ENCODE results near the gene STARD5. TPM values are rescaled to one million over a fixed set of nuclear protein-coding genes. Genes with fewer than 3 reads are reported as not detected.

STARD5 gene
- polyA plus RNA-seq, 2 of the 4 experiments (the other 2 are of a cell fraction), result 2.1 to 2.8 TPM

- POLR2A ChIA-PET, result no interaction called here
- no peak overlapping the region for H3K4me2 ChIP-seq
- no peak for ATAC-seq
- no peak overlapping the region for H3K4me3 ChIP-seq
- peaks cover 13% of the 10 kb centered on the region; the same call in 2 of the 3 replicates for H3K4me1 ChIP-seq
- TF ChIP-seq NR3C1 (IDR thresholded peaks at IDR 0.05), result no peak
- no peak for TF ChIP-seq ZFP36 (IDR thresholded peaks at IDR 0.05; ENCODE audit: borderline replicate concordance, partially characterized antibody)
- TF ChIP-seq RCOR1 (IDR thresholded peaks at IDR 0.05; ENCODE audit: low read depth, low read length), result no peak
- TF ChIP-seq HOXB13 (CRISPR knock-in tag; IDR thresholded peaks at IDR 0.05; ENCODE audit: low read depth), result no peak
- no peaks in the 10 kb centered on the region for H3K9me3 ChIP-seq
- no peak overlapping the region for H3K27ac ChIP-seq
- 33% methylated on average over 3 of the region's 3 CpGs for WGBS (ENCODE audit: missing lambda C conversion rate)
- no peak for FAIRE-seq
- DNase-seq (ENCODE audit: low read depth in 1 of 2, low spot score in 1 of 2), result no peak
- CTCF ChIA-PET, result interaction anchor here (0.6 to 2.5 kb wide), 10 partner anchors 9 to 78 kb away, joined by 3 to 13 read pairs (median 5); no protein-coding TSS in a partner anchor
Observed at GRCh38 chr15:81337241-81337640, 13.3 kb upstream of the STARD5 start.

- no peak overlapping the region for H3K4me2 ChIP-seq
- ATAC-seq (peak; percentile 35 to 76; a peak in 3 of 6 replicates), FAIRE-seq (no peak), DNase-seq (ENCODE audit: low read depth in 1 of 2, low spot score in 1 of 2) (peak; percentile 21 to 36)
- H3K27ac ChIP-seq, result no peak overlapping the region
- ChIA-PET CTCF (interaction anchor here (0.6 to 2.5 kb wide), 8 partner anchors 10 to 77 kb away, joined by 3 to 13 read pairs (median 6); no protein-coding TSS in a partner anchor), POLR2A (no interaction called here)
- peaks cover 13% of the 10 kb centered on the region; the same call in 2 of the 3 replicates for H3K4me1 ChIP-seq
- 63% methylated on average over 4 of the region's 4 CpGs for WGBS (ENCODE audit: missing lambda C conversion rate)
- no peak overlapping the region for H3K4me3 ChIP-seq
- TF ChIP-seq E2F6 (IDR thresholded peaks at IDR 0.05; ENCODE audit: borderline replicate concordance, low read depth), result no peak
- TF ChIP-seq CBX8 (IDR thresholded peaks at IDR 0.05), result no peak
- no peak for TF ChIP-seq TP53 (CRISPR knock-in tag; IDR thresholded peaks at IDR 0.05)
- TF ChIP-seq HES2 (IDR thresholded peaks at IDR 0.05), result no peak
- no peak for TF ChIP-seq REST (IDR thresholded peaks at IDR 0.05)
- TF ChIP-seq ESRRA (IDR thresholded peaks at IDR 0.05; ENCODE audit: borderline replicate concordance, low read length), result no peak
- peak; percentile 33; the same call in 1 of the 3 replicates for TF ChIP-seq CTCF (IDR thresholded peaks at IDR 0.05)
- TF ChIP-seq FOSB (CRISPR knock-in tag; IDR thresholded peaks at IDR 0.05), result no peak
- TF ChIP-seq RARB (CRISPR knock-in tag; IDR thresholded peaks at IDR 0.05), result no peak
- TF ChIP-seq BHLHE40 (IDR thresholded peaks at IDR 0.05; ENCODE audit: low read depth, low read length), result no peak
- TF ChIP-seq KDM1A (IDR thresholded peaks at IDR 0.05; ENCODE audit: low read depth), result no peak
- TF ChIP-seq MAX (IDR thresholded peaks at IDR 0.05), result no peak
- no peak for TF ChIP-seq FOXS1 (CRISPR knock-in tag; IDR thresholded peaks at IDR 0.05)
- no peak for TF ChIP-seq TFCP2L1 (CRISPR knock-in tag; IDR thresholded peaks at IDR 0.05)
- no peak for TF ChIP-seq NFE2L2 (conservative IDR thresholded peaks at IDR 0.05; ENCODE audit: low read length)
- TF ChIP-seq POLR2A (IDR thresholded peaks at IDR 0.05; ENCODE audit: low read length), result no peak
- TF ChIP-seq MYC (IDR thresholded peaks at IDR 0.05; ENCODE audit: borderline replicate concordance, low read length), result no peak
- no peak for TF ChIP-seq RNF2 (IDR thresholded peaks at IDR 0.05; ENCODE audit: borderline replicate concordance, low read depth)
- TF ChIP-seq POLR2AphosphoS2 (conservative IDR thresholded peaks at IDR 0.05; ENCODE audit: low read length), result no peak
- peak; percentile 32 to 66; a peak in 2 of 5 replicates for TF ChIP-seq RAD21 (conservative IDR thresholded peaks at IDR 0.05 in 1 of 2, IDR thresholded peaks at IDR 0.05 in 1 of 2)
- TF ChIP-seq RCOR1 (IDR thresholded peaks at IDR 0.05; ENCODE audit: low read depth, low read length), result no peak
- no peak for TF ChIP-seq HMGXB4 (CRISPR knock-in tag; IDR thresholded peaks at IDR 0.05; ENCODE audit: borderline replicate concordance)
- no peak for TF ChIP-seq EP300 (IDR thresholded peaks at IDR 0.05)
- TF ChIP-seq JUN (IDR thresholded peaks at IDR 0.05), result no peak
- 0 out of 3 replicates have a peak, but pooled peaks have one; percentile 23 for TF ChIP-seq SMC3 (IDR thresholded peaks at IDR 0.05)
- TF ChIP-seq CHD4 (IDR thresholded peaks at IDR 0.05; ENCODE audit: borderline replicate concordance), result no peak
- no peaks in the 10 kb centered on the region for H3K9me3 ChIP-seq
Observed at GRCh38 chr15:81336568-81336967, 12.6 kb upstream of the STARD5 start.
